Vagina (tissue), 2 donors: ENCODE results near the gene AFAP1. TPM values are rescaled to one million over a fixed set of nuclear protein-coding genes. Genes with fewer than 3 reads are reported as not detected.

ENCODE experiments used
- DNase-seq, 2 donors: peaks; one replicate each; pipeline ENCODE4 v3.0.0-alpha.2; 2017; ENCODE audit errors: extremely low spot score in 2 of 2
- H3K27ac ChIP-seq: fragments of 200-600 bp; sonication (generic); one replicate; pipeline ENCODE4 v1.5.1; 2019
- H3K27me3 ChIP-seq: fragments of 200-600 bp; sonication (generic); one replicate; pipeline ENCODE4 v1.5.1; 2019
- H3K36me3 ChIP-seq, 2 donors: fragments of 200-600 bp; sonication (generic); one replicate each; pipeline ENCODE4 v1.5.1; 2017 to 2019
- H3K4me1 ChIP-seq: fragments of 200-600 bp; sonication (generic); one replicate; pipeline ENCODE4 v1.5.1; 2019
- H3K4me3 ChIP-seq, 2 donors: fragments of 200-600 bp; sonication (generic); 1 replicate in 1 of 2; 2 replicates in 1 of 2; pipeline ENCODE4 v1.5.1; 2016 to 2019
- H3K9me3 ChIP-seq: fragments of 200-600 bp; sonication (generic); one replicate; pipeline ENCODE4 v1.5.1; 2019
- POLR2A ChIP-seq, 2 donors: fragments of 450-650 bp; IDR thresholded peaks; one replicate each; pipeline ENCODE4 v1.6.1; 2017; ENCODE audit warnings: antibody characterized with exemption in 2 of 2, mild to moderate bottlenecking in 2 of 2, moderate library complexity in 2 of 2
- POLR2AphosphoS5 ChIP-seq, 2 donors: sonication (generic); formaldehyde crosslinking; IDR thresholded peaks; one replicate each; pipeline ENCODE4 v1.9.0; 2017; ENCODE audit warnings: antibody characterized with exemption in 2 of 2, mild to moderate bottlenecking in 2 of 2, low read depth in 1 of 2; ENCODE audit not compliant: insufficient read depth in 1 of 2
- intact Hi-C: fragments of 100-400 bp; cut with DNase I; formaldehyde crosslinking; loops from one replicate; pipeline ENCODE4 v1.15.1; 2023
- total RNA-seq: library from RNA; depleted of rRNA; stranded (reverse); fragments of >200 nt; gene quantifications from one replicate; pipeline ENCODE4 v1.2.3, GENCODE V29; 2016
- TF ChIP-seq, protein P1 (sequence below), 3 experiments: fragments of 450-650 bp in 2 of 3; fragments of 200-600 bp in 1 of 3; sonication (generic) in 1 of 3; IDR thresholded peaks; one replicate each; pipeline ENCODE4 v1.5.1; 2017 to 2019; ENCODE audit warnings: antibody characterized with exemption in 3 of 3, mild to moderate bottlenecking in 2 of 3, moderate library complexity in 2 of 3

AFAP1 gene
- total RNA-seq, 1 donor from 2014 or later, result 20.4 TPM

DNA sequence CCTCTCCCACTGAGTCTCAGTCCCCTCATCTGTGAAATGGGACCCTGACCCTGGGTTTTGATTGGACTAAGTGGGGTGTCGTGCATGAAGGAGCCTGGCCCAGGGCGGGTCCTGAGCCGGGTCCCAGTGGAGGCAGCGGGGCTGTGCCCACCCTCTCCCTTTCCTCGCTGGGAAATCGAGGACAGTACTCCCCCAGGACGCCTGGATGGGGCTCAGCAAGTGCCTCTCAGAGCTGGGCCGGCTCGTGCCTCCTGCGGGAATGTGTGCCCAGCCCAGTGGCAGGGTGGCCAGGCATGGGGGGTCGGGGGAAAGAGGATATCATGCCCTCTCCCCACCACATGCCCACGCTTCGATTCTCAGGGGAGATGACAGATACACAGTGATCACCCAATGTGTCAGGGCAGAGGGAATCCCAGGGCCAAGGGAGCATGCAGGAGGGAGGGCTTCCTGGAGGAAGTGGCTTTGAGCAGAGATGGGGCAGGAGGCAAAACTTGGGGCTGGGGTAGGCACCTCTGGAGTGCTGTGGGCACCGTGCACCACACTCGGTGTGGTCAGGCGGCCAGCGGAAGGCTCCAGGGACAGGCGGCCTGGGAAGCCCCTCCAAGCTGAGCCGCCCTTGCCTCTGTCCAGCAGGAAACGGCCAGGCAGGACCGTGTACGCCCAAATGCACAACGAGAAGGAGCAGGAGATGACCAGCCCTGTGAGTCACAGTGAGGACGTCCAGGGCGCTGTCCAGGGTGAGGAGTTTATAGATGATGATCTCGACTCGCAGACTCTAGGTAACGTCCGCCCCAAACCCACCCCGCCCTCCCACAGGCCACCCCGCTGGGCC, 203.0 kb downstream of the AFAP1 start:
- H3K27me3 ChIP-seq, result no peaks in the 10 kb centered on the region
- H3K4me3 ChIP-seq, result no peak overlapping the region
- H3K27ac ChIP-seq, result no peak overlapping the region
- intact Hi-C loops, result no loop called here
- no peaks in the 10 kb centered on the region for H3K9me3 ChIP-seq
- TF ChIP-seq POLR2AphosphoS5 (IDR thresholded peaks at IDR 0.05; ENCODE audit: insufficient read depth in 1 of 2, low read depth in 1 of 2) (no peak), POLR2A (IDR thresholded peaks at IDR 0.05) (no peak)
- TF ChIP-seq, protein P1, sequence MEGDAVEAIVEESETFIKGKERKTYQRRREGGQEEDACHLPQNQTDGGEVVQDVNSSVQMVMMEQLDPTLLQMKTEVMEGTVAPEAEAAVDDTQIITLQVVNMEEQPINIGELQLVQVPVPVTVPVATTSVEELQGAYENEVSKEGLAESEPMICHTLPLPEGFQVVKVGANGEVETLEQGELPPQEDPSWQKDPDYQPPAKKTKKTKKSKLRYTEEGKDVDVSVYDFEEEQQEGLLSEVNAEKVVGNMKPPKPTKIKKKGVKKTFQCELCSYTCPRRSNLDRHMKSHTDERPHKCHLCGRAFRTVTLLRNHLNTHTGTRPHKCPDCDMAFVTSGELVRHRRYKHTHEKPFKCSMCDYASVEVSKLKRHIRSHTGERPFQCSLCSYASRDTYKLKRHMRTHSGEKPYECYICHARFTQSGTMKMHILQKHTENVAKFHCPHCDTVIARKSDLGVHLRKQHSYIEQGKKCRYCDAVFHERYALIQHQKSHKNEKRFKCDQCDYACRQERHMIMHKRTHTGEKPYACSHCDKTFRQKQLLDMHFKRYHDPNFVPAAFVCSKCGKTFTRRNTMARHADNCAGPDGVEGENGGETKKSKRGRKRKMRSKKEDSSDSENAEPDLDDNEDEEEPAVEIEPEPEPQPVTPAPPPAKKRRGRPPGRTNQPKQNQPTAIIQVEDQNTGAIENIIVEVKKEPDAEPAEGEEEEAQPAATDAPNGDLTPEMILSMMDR (IDR thresholded peaks at IDR 0.05), result no peak
- no peak for DNase-seq
- H3K36me3 ChIP-seq, result no peaks in the 10 kb centered on the region
- no peaks in the 10 kb centered on the region for H3K4me1 ChIP-seq

DNA sequence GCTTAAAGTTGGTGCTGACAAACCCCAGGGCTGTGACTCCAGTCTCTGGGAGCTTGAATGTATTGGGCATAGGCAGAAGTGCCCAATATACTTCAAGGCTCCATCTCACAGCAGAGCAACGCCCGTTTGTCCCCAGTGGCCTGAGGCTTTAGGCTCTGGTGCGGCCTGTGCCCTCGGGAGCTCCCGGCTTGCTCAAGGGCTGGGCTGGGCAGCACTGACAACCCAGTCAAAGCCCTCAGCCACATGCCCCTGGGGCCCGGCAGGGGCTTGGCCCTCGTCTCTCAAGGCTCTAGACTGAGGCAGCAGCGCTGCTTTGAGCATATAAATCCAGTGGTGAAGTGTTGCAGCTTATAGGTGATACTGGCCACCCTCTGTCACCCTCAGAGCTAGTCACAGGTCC, 203.7 kb downstream of the AFAP1 start:
- H3K27ac ChIP-seq, result no peak overlapping the region
- H3K9me3 ChIP-seq, result no peaks in the 10 kb centered on the region
- intact Hi-C loops, result no loop called here
- H3K36me3 ChIP-seq, result no peaks in the 10 kb centered on the region
- no peaks in the 10 kb centered on the region for H3K4me1 ChIP-seq
- DNase-seq, result no peak
- no peak for TF ChIP-seq POLR2AphosphoS5 (IDR thresholded peaks at IDR 0.05; ENCODE audit: insufficient read depth in 1 of 2, low read depth in 1 of 2)
- no peak overlapping the region for H3K4me3 ChIP-seq
- H3K27me3 ChIP-seq, result no peaks in the 10 kb centered on the region

DNA sequence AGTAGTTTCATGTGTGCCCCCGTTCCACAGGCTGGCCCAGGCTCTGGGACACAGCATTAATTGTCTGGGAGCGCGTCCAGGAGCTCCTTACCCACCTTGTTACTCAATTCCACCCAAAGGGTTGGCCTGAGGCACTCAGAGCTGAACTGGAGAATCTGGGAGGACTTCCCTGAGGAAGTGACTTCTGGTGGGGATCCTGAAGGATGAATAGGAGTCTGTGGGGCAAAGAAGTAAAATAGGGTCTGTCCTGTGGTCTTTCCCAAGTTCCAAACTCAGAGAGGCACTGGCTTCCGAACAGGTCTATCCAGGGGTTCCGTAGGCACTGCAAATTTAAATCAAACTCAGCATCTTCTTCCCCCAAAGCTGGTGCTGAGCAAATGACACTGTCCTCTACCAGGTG, 204.3 kb downstream of the AFAP1 start:
- no peak overlapping the region for H3K4me3 ChIP-seq
- no peaks in the 10 kb centered on the region for H3K27me3 ChIP-seq
- no peak for TF ChIP-seq POLR2A (IDR thresholded peaks at IDR 0.05)
- TF ChIP-seq POLR2AphosphoS5 (IDR thresholded peaks at IDR 0.05; ENCODE audit: insufficient read depth in 1 of 2, low read depth in 1 of 2), result no peak
- TF ChIP-seq, protein P1 (IDR thresholded peaks at IDR 0.05), result no peak
- H3K9me3 ChIP-seq, result no peaks in the 10 kb centered on the region
- intact Hi-C loops, result no loop called here
- no peak for DNase-seq
- no peaks in the 10 kb centered on the region for H3K36me3 ChIP-seq
- no peaks in the 10 kb centered on the region for H3K4me1 ChIP-seq
- no peak overlapping the region for H3K27ac ChIP-seq

DNA sequence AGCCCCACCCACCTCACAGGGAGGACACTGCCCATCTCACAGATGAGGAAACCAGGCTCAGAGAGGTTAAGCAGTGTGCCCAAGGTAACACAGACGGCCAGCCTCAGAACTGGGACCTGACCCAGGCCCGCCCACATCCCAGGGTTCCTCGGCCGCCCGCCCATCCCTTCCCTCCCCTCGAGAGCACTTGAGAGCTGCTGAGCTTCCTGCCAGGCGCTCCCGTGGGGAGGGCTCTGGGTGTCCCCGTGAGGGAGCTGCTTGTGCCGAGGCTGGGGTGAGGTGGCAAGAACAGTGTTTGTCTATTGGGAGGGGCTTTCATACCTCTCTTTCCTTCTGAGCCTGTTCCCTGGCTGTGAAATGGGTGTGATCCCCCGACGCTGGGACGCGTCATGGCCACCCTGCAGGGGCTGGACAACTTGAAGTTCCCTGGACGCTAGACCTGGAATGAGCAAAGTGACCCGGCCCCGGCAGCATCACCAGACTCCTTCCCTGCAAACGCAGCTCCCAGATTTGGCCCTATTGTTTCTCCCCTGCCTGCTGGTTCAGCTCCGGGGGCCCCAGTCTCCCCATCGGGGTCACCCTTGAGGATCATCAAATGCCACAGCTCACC, 204.9 kb downstream of the AFAP1 start:
- H3K9me3 ChIP-seq, result no peaks in the 10 kb centered on the region
- no peak for DNase-seq
- no peak overlapping the region for H3K4me3 ChIP-seq
- TF ChIP-seq POLR2AphosphoS5 (IDR thresholded peaks at IDR 0.05; ENCODE audit: insufficient read depth in 1 of 2, low read depth in 1 of 2) (no peak), POLR2A (IDR thresholded peaks at IDR 0.05) (no peak)
- TF ChIP-seq, protein P1 (IDR thresholded peaks at IDR 0.05), result no peak
- H3K36me3 ChIP-seq, result no peaks in the 10 kb centered on the region
- no peaks in the 10 kb centered on the region for H3K4me1 ChIP-seq
- no peak overlapping the region for H3K27ac ChIP-seq
- H3K27me3 ChIP-seq, result no peaks in the 10 kb centered on the region
- intact Hi-C loops, result no loop called here

DNA sequence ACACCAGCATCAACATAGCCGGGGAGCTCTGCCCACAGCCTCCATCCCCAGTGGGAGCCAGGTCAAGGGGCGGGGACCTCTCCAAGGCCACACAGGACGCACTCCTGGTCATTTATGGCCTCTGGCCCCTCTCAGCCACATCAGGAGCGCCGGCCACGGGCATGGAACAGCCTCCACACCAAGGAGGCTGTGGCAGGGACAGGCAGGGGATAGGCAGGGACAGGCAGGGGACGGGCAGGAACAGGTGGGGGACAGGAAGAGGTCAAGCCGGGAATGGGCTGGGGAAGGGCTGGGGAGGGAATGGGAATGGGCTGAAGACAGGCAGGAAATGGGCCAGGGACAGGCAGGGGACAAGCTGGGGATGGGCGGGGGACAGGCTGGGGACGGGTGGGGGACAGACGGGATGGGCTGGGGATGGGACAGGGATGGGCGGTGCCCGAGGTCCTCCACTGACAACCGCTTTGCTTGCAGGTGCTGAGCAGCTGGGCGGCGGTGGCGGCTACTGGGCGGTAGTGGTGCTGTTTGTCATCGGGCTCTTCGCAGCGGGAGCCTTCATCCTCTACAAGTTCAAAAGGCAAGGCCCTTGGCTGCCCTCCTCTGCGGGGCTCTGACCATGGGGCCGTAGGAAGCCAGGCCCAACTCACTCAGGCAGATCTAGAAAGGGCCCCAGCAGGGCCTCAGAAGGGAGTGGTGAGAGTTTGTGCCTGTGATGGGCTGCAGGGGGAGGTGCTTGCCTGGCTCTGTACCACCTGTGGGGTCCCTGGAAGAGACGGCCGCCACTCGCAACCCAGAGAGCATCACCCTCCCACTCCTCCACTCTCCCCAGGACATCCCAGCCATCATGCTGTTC, 205.6 kb downstream of the AFAP1 start:
- no peak for DNase-seq
- H3K27ac ChIP-seq, result no peak overlapping the region
- H3K27me3 ChIP-seq, result no peaks in the 10 kb centered on the region
- no peaks in the 10 kb centered on the region for H3K9me3 ChIP-seq
- TF ChIP-seq POLR2AphosphoS5 (IDR thresholded peaks at IDR 0.05; ENCODE audit: insufficient read depth in 1 of 2, low read depth in 1 of 2) (no peak), POLR2A (IDR thresholded peaks at IDR 0.05) (no peak)
- TF ChIP-seq, protein P1 (IDR thresholded peaks at IDR 0.05), result no peak
- no peaks in the 10 kb centered on the region for H3K36me3 ChIP-seq
- no peaks in the 10 kb centered on the region for H3K4me1 ChIP-seq
- intact Hi-C loops, result no loop called here
- H3K4me3 ChIP-seq, result no peak overlapping the region
